WTC11 (cell line): ENCODE results near the gene RASEF. TPM values are rescaled to one million over a fixed set of nuclear protein-coding genes. Genes with fewer than 3 reads are reported as not detected.

Experiments used
- ATAC-seq: fragments of 200-7000 bp; cut with Tn5 transposase; 2 replicates; pipeline ENCODE4 v1.10.0; 2021; ENCODE audit warnings: mild to moderate bottlenecking, moderate library complexity
- CTCF ChIA-PET: fragments of 300-600 bp; sonication (Branson Sonifier 250); formaldehyde crosslinking; loops from one replicate; lab custom pipeline; 2021; ENCODE audit warnings: antibody characterized with exemption; lab: Charles Lee
- POLR2A ChIA-PET: fragments of 350-600 bp; sonication (Branson Sonifier 250); formaldehyde crosslinking; loops from one replicate; lab custom pipeline; 2021; ENCODE audit warnings: antibody characterized with exemption; lab: Charles Lee
- DNase-seq: peaks from one replicate; pipeline ENCODE4 v3.0.0; 2021; ENCODE audit warnings: low spot score
- H3K27ac Mint-ChIP-seq: 2 replicates; pipeline ENCODE4 v1.8.0; 2021; ENCODE audit warnings: mixed read lengths
- H3K27me3 Mint-ChIP-seq: 2 replicates; pipeline ENCODE4 v1.8.0; 2021; ENCODE audit warnings: low read depth, mild to moderate bottlenecking, moderate library complexity, mixed read lengths
- H3K36me3 Mint-ChIP-seq: 2 replicates; pipeline ENCODE4 v1.8.0; 2021; ENCODE audit warnings: mixed read lengths
- H3K4me1 Mint-ChIP-seq: 2 replicates; pipeline ENCODE4 v1.8.0; 2022; ENCODE audit warnings: mixed read lengths
- H3K4me3 Mint-ChIP-seq: 2 replicates; pipeline ENCODE4 v1.8.0; 2021; ENCODE audit warnings: mild to moderate bottlenecking, moderate library complexity, mixed read lengths
- H3K9me3 Mint-ChIP-seq: 2 replicates; pipeline ENCODE4 v1.8.0; 2021; ENCODE audit warnings: mixed read lengths
- ATF6 ChIP-seq: sonication (generic); formaldehyde crosslinking; IDR thresholded peaks from 2 replicates; pipeline ENCODE4 v1.8.1; 2023; ENCODE audit warnings: mild to moderate bottlenecking, missing genetic modification reagents
- CREM ChIP-seq: sonication (generic); formaldehyde crosslinking; IDR thresholded peaks from 2 replicates; pipeline ENCODE4 v1.8.1; 2022; ENCODE audit warnings: mild to moderate bottlenecking, missing genetic modification reagents, moderate library complexity
- EMX1 ChIP-seq: fragments of 250-450 bp; sonication (Bioruptor Pico); IDR thresholded peaks from 2 replicates; pipeline ENCODE4 v1.8.0; 2021; ENCODE audit warnings: mild to moderate bottlenecking
- ERG ChIP-seq: fragments of 250-450 bp; sonication (Bioruptor Pico); IDR thresholded peaks from 2 replicates; pipeline ENCODE4 v1.8.0; 2021; ENCODE audit warnings: mild to moderate bottlenecking
- NFATC4 ChIP-seq: fragments of 250-450 bp; sonication (Bioruptor Pico); IDR thresholded peaks from 2 replicates; pipeline ENCODE4 v1.9.0; 2021; ENCODE audit warnings: mild to moderate bottlenecking
- RELA ChIP-seq: sonication (generic); formaldehyde crosslinking; IDR thresholded peaks from 2 replicates; pipeline ENCODE4 v1.8.1; 2022; ENCODE audit warnings: missing genetic modification reagents, mild to moderate bottlenecking, borderline replicate concordance
- ZBTB21 ChIP-seq: sonication (generic); formaldehyde crosslinking; IDR thresholded peaks from 2 replicates; pipeline ENCODE4 v1.8.1; 2023; ENCODE audit warnings: mild to moderate bottlenecking, missing genetic modification reagents, borderline replicate concordance
- ZNF232 ChIP-seq: sonication (generic); formaldehyde crosslinking; IDR thresholded peaks from 2 replicates; pipeline ENCODE4 v1.8.0; 2022; ENCODE audit warnings: mild to moderate bottlenecking, missing genetic modification reagents
- ZNF317 ChIP-seq: sonication (generic); formaldehyde crosslinking; IDR thresholded peaks from 2 replicates; pipeline ENCODE4 v1.8.1; 2023; ENCODE audit warnings: low read depth, mild to moderate bottlenecking, moderate library complexity, missing genetic modification reagents, borderline replicate concordance
- ZNF532 ChIP-seq: fragments of 250-450 bp; sonication (Bioruptor Pico); IDR thresholded peaks from 2 replicates; pipeline ENCODE4 v1.9.0; 2021; ENCODE audit warnings: mild to moderate bottlenecking, borderline replicate concordance
- total RNA-seq: library from RNA; stranded (reverse); gene quantifications from 3 replicates; pipeline ENCODE4 v1.2.3, GENCODE V29; 2021
- TF ChIP-seq, protein P1 (sequence below): sonication (generic); formaldehyde crosslinking; IDR thresholded peaks from 2 replicates; pipeline ENCODE4 v1.8.1; 2022; ENCODE audit warnings: mild to moderate bottlenecking, missing genetic modification reagents, moderate library complexity, borderline replicate concordance
- TF ChIP-seq, protein P2 (sequence below): sonication (generic); formaldehyde crosslinking; IDR thresholded peaks from 2 replicates; pipeline ENCODE4 v1.8.1; 2023; ENCODE audit warnings: mild to moderate bottlenecking, missing genetic modification reagents, borderline replicate concordance
- TF ChIP-seq, protein P3 (sequence below): sonication (generic); formaldehyde crosslinking; conservative IDR thresholded peaks from 2 replicates; pipeline ENCODE4 v1.8.1; 2022; ENCODE audit warnings: mild to moderate bottlenecking, missing genetic modification reagents
- TF ChIP-seq, protein P4 (sequence below): fragments of 250-450 bp; sonication (Bioruptor Pico); IDR thresholded peaks from 2 replicates; pipeline ENCODE4 v2.1.2; 2022; ENCODE audit warnings: mild to moderate bottlenecking, moderate library complexity
- TF ChIP-seq, protein P5 (sequence below): sonication (generic); formaldehyde crosslinking; IDR thresholded peaks from 2 replicates; pipeline ENCODE4 v1.8.0; 2022; ENCODE audit warnings: mild to moderate bottlenecking, missing genetic modification reagents

The RASEF gene
- total RNA-seq, 1 experiment from 2014 or later: 6.5 TPM

- TF ChIP-seq, protein P1, sequence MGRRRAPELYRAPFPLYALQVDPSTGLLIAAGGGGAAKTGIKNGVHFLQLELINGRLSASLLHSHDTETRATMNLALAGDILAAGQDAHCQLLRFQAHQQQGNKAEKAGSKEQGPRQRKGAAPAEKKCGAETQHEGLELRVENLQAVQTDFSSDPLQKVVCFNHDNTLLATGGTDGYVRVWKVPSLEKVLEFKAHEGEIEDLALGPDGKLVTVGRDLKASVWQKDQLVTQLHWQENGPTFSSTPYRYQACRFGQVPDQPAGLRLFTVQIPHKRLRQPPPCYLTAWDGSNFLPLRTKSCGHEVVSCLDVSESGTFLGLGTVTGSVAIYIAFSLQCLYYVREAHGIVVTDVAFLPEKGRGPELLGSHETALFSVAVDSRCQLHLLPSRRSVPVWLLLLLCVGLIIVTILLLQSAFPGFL: no peak
- no peak for TF ChIP-seq NFATC4 (CRISPR knock-in tag)
- no peak for TF ChIP-seq ZBTB21
Measured at GRCh38 chr9:82957529-82958379, 105.2 kb downstream of the RASEF start (continued).

GRCh38 chr9:82949203-82949602 is 113.7 kb downstream of the RASEF start:
- H3K9me3 Mint-ChIP-seq: no peaks in the 10 kb centered on the region
- TF ChIP-seq ERG (CRISPR knock-in tag) (no peak), EMX1 (no peak)
- TF ChIP-seq, protein P2, sequence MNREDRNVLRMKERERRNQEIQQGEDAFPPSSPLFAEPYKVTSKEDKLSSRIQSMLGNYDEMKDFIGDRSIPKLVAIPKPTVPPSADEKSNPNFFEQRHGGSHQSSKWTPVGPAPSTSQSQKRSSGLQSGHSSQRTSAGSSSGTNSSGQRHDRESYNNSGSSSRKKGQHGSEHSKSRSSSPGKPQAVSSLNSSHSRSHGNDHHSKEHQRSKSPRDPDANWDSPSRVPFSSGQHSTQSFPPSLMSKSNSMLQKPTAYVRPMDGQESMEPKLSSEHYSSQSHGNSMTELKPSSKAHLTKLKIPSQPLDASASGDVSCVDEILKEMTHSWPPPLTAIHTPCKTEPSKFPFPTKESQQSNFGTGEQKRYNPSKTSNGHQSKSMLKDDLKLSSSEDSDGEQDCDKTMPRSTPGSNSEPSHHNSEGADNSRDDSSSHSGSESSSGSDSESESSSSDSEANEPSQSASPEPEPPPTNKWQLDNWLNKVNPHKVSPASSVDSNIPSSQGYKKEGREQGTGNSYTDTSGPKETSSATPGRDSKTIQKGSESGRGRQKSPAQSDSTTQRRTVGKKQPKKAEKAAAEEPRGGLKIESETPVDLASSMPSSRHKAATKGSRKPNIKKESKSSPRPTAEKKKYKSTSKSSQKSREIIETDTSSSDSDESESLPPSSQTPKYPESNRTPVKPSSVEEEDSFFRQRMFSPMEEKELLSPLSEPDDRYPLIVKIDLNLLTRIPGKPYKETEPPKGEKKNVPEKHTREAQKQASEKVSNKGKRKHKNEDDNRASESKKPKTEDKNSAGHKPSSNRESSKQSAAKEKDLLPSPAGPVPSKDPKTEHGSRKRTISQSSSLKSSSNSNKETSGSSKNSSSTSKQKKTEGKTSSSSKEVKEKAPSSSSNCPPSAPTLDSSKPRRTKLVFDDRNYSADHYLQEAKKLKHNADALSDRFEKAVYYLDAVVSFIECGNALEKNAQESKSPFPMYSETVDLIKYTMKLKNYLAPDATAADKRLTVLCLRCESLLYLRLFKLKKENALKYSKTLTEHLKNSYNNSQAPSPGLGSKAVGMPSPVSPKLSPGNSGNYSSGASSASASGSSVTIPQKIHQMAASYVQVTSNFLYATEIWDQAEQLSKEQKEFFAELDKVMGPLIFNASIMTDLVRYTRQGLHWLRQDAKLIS (CRISPR knock-in tag): no peak
- ATAC-seq: no peak
- no peak overlapping the region for H3K4me3 Mint-ChIP-seq
- H3K36me3 Mint-ChIP-seq: no peaks in the 10 kb centered on the region
- no peak for DNase-seq
- H3K27ac Mint-ChIP-seq: no peak overlapping the region
- H3K4me1 Mint-ChIP-seq: peaks cover 22% of the 10 kb centered on the region
- POLR2A ChIA-PET: no interaction called here
- peaks cover 5% of the 10 kb centered on the region for H3K27me3 Mint-ChIP-seq
- CTCF ChIA-PET: no interaction called here

DNA sequence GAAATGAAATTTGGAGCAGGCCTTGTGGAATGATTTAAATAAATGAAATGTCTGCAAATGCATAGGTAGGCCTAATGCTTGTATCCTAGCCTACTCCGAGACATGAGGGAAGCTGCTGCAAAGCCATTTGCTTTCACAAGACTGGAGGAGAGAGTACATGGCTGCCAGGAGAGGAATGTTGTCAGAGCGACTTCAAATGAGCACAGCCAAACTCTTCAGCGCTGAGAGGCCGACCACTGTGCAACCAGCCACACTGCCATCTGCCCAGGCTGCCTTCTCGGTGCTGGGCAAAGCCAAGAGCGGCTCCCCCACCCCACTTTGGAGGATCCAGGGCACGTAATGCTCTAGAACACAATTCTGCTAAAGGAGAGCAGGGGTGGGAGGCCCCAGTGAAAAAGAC is 122.6 kb downstream of the RASEF start:
- 0 out of 2 replicates have a peak, but pooled peaks cover 3% of the 10 kb centered on the region for H3K4me1 Mint-ChIP-seq
- H3K27ac Mint-ChIP-seq: no peak overlapping the region; the same call in 1 of the 2 replicates
- ChIA-PET CTCF (no interaction called here), POLR2A (no interaction called here)
- DNase-seq: no peak
- peaks cover 7% of the 10 kb centered on the region for H3K9me3 Mint-ChIP-seq
- H3K4me3 Mint-ChIP-seq: no peak overlapping the region
- ATAC-seq: no peak
- peaks cover 7% of the 10 kb centered on the region for H3K27me3 Mint-ChIP-seq
- peaks cover 3% of the 10 kb centered on the region; the same call in 1 of the 2 replicates for H3K36me3 Mint-ChIP-seq
- TF ChIP-seq ZNF532 (CRISPR knock-in tag): no peak
- TF ChIP-seq CREM: no peak
- no peak for TF ChIP-seq ZNF232 (CRISPR knock-in tag)
- TF ChIP-seq, protein P3, sequence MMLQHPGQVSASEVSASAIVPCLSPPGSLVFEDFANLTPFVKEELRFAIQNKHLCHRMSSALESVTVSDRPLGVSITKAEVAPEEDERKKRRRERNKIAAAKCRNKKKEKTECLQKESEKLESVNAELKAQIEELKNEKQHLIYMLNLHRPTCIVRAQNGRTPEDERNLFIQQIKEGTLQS (CRISPR knock-in tag): no peak
- TF ChIP-seq RELA (CRISPR knock-in tag): no peak
- TF ChIP-seq, protein P4, sequence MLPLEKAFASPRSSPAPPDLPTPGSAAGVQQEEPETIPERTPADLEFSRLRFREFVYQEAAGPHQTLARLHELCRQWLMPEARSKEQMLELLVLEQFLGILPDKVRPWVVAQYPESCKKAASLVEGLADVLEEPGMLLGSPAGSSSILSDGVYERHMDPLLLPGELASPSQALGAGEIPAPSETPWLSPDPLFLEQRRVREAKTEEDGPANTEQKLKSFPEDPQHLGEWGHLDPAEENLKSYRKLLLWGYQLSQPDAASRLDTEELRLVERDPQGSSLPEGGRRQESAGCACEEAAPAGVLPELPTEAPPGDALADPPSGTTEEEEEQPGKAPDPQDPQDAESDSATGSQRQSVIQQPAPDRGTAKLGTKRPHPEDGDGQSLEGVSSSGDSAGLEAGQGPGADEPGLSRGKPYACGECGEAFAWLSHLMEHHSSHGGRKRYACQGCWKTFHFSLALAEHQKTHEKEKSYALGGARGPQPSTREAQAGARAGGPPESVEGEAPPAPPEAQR (CRISPR knock-in tag): no peak
- no peak for TF ChIP-seq ZNF317 (CRISPR knock-in tag)
- TF ChIP-seq, protein P5, sequence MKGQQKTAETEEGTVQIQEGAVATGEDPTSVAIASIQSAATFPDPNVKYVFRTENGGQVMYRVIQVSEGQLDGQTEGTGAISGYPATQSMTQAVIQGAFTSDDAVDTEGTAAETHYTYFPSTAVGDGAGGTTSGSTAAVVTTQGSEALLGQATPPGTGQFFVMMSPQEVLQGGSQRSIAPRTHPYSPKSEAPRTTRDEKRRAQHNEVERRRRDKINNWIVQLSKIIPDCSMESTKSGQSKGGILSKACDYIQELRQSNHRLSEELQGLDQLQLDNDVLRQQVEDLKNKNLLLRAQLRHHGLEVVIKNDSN: no peak
- TF ChIP-seq ATF6 (CRISPR knock-in tag): no peak
